Dermis blood vessel endothelial cell (primary cell): ENCODE measurements around the gene CCDC157. TPM values are rescaled to one million over a fixed set of nuclear protein-coding genes. Genes with fewer than 3 reads are reported as not detected.

Source experiments
- DNase-seq: peaks from one replicate; pipeline ENCODE4 v3.0.0; 2010
- total RNA-seq: library from RNA; depleted of rRNA; stranded (reverse); fragments of >200 nt; gene quantifications from 2 replicates; pipeline ENCODE4 v1.2.3, GENCODE V29; 2014

Gene CCDC157
- total RNA-seq, 1 donor from 2014 or later: 1.5 TPM

GRCh38 chr22:30357650-30358215 is 926 bp downstream of the CCDC157 start:
- no peak for DNase-seq

GRCh38 chr22:30358541-30358940 is 1.7 kb downstream of the CCDC157 start:
- no peak for DNase-seq

DNA sequence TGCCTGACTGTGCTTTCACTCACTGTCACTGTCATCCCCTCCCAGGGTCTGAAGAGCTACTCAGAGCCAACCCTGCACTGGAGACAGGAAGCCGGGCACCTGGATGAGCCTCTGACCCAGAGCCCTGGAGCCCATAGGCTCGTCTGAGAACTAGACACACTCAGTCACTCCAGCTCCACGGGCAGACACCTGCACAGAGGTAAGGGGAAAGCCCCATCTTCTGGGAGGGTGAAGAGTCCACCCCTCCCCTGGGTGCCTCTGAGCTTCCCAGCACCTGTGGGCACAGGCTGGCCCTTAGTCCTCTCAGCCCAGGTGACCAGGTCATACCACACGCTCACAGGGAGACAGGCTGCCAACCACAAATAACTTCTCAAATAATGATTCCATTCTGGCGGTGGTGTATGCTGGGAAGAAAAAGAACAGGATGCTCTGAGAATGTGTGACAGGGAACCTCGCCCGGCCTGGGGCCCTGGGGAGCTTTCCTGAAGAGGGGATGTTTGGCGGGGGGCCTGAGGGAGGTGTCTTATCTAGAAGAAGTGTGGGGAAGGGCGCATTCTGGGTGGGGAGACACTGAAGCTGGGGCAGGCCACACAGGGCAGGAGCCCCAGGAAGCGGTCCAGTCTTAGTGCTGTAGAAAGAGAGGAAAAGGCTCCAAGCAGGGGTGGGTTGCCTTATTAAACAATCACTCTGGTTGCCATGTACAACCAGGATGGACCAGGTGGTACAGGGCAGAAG is 5.3 kb downstream of the CCDC157 start:
- DNase-seq: no peak

- no peak for DNase-seq
Measured at GRCh38 chr22:30362651-30363281, 6.0 kb downstream of the CCDC157 start.

DNA sequence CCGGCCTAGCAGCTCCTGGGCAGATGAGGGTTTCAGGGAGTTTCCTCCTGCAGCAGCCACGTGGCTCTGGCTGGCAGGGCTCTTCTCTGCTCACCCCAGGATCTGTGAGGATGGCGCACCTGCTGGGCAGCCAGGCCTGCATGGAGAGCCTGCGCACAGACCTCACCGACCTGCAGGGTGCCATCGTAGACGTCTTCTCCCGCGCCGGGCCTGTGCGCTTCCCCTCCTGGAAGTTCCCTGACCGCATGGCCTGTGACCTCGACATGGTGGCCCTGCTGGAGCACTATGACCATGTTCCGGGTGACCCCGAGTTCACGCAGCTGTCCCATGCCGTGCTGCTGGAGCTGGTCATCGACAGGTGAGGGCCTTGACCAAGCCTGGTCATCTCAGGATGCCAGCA is 9.1 kb downstream of the CCDC157 start:
- DNase-seq: no peak

DNA sequence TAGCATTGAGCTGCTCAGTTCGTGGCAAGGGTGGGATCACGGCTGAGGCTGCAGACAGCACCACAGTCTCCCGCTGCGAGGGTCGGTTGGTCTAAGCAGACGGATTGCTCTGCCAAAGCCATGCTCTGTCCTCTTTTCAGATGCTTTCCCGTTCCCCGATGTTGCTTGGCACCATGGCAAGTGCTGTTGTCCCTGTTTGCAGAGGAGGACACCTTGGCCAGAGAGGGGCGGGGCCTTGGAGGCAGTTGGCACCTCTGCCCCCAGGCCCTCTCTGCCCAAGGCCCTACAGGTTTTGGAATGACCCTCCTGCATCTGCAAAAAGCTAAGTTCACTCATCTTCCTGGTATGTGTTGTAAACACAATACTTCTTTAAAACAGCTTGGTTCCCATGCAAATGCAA is 11.6 kb downstream of the CCDC157 start:
- no peak for DNase-seq

GRCh38 chr22:30370641-30371230 is 13.9 kb downstream of the CCDC157 start:
- DNase-seq: no peak

GRCh38 chr22:30371321-30371720 is 14.5 kb downstream of the CCDC157 start:
- DNase-seq: no peak

DNA sequence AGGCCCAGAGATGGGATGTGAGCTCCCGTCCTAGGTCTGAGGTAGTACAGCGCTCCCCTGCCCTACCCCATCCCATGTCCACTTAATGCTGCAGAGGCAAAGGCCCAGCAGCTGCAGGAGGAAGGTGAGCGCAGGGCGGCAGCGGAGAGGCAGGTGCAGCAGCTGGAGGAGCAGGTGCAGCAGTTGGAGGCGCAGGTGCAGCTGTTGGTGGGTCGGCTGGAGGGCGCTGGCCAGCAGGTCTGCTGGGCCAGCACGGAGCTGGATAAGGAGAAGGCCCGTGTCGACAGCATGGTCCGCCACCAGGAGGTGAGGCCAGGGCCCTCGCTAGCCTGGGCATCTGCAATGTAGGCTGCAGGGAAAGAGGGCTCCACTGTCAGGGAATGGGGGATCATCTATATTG is 15.2 kb downstream of the CCDC157 start:
- no peak for DNase-seq

GRCh38 chr22:30372915-30373314 is 16.1 kb downstream of the CCDC157 start:
- DNase-seq: no peak

- no peak for DNase-seq
Measured at GRCh38 chr22:30373331-30374325, 16.8 kb downstream of the CCDC157 start.

GRCh38 chr22:30375312-30375849 is 18.6 kb downstream of the CCDC157 start:
- no peak for DNase-seq

GRCh38 chr22:30380011-30380410 is 23.2 kb downstream of the CCDC157 start:
- no peak for DNase-seq

DNA sequence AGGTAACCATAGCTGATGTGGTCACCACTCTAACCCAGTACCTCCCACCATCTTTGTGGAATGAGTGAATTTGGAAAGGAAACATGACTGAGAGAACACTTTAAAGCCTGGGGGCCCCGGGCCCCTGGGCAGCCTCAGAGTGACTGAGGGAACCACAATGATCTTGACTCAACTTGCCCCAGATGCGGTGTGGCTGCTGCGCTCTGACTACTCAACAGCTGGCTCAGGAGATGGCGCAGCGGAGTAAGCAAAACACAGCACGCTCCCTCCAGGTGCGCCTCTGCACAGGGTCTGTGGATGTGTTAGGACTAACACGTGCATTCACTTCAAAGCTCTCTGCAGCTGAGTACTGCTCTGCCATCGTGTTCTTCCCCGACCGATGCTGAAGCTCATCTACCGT is 24.5 kb downstream of the CCDC157 start:
- no peak for DNase-seq

DNA sequence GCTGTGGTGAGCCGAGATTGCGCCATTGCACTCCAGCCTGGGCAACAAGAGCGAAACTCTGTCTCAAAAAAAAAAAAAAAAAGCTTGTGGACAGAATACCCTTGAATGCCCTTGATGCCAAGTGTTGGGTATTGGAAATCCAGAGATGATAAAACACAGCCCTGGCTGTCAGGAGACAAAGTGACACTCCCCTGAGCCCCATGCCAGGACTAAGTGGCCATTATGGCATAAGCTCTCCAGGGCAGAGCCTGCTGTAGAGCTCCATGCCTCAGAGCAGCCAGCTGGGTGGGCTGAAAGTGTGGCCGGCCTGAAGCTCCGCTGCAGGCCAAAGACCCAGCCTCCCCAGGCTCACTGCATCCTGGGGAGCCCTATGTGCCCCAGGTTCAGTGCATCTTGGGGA is 25.5 kb downstream of the CCDC157 start:
- DNase-seq: no peak

- DNase-seq: no peak
Measured at GRCh38 chr22:30383061-30383460, 26.3 kb downstream of the CCDC157 start.

- no peak for DNase-seq
Measured at GRCh38 chr22:30385942-30386341, 29.1 kb downstream of the CCDC157 start.

DNA sequence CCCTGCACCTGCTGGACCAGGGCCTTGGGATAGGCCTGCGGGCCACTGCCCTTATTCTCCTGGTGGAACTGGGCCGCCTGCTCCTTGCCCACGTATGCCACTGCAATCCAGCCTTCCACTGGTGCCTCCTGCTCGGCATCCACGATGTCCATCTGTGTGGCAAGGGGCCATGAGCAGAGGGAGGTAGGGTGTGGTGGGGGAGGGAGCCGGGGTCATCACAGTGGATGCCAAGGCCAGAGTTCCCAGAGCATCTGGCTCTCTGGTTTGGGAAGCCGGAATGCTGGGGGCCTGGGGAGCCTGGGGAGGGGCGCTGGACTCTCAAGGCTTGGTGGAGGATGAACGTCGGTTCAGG is 29.8 kb downstream of the CCDC157 start:
- no peak for DNase-seq

- DNase-seq: peak; percentile 88
Measured at GRCh38 chr22:30386960-30387827, 30.4 kb downstream of the CCDC157 start, which contains the start of gene RNF215. Gene RNF215, minus strand, starts transcription at chr22:30387411. Its CDS starts 98 bp downstream, at chr22:30387313.

DNA sequence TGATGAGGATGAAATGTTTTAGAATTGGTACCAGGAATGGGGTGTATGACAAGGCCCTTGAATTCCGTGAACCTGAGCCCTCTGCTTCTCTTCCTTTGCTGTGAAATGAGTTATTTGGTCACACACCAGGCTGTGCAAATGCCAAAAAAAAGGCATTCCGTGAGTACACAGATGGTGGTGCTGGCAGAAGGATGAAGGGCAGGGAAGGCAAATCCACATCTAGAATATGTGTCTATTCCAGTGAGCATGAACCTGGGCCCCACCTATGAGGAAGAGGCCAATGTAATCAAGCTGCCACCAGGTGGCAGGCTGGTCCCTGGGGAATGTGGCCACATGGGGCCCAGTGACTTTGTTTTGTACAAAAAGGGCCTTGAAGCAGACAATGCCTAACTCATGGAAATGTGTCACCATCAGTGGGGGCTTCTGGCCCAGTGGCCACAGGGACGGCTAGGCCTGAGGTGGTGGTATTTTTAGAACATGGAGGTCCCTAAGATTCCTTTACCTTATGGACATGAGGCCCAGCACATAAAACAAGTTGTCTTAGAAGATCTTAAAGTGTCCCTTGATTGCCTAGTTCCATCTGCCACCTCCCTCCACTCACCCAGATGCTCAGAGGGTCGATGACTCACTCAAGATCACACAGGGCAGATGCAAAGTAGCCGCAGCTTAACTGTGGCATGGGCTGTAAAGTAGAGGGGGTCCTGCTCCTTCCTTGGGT is 34.3 kb downstream of the CCDC157 start:
- peak; percentile 86 for DNase-seq
